Retinal pigment epithelial cell (primary cell): Measurements from ENCODE around the gene BRIP1.

Experiments used
- DNase-seq: peaks from one replicate; pipeline ENCODE4 v3.0.0-alpha.2; 2010; ENCODE audit warnings: low read depth
- H3K4me3 ChIP-seq: 2 replicates; pipeline ENCODE4 v1.5.1; 2011; ENCODE audit warnings: mild to moderate bottlenecking, low read length, control low read depth, moderate library complexity
- TF ChIP-seq, protein P1 (sequence below): conservative IDR thresholded peaks from 2 replicates; pipeline ENCODE4 v1.5.1; 2011; ENCODE audit warnings: low read depth, low read length, control low read depth, inconsistent platforms

BRIP1 gene

DNA sequence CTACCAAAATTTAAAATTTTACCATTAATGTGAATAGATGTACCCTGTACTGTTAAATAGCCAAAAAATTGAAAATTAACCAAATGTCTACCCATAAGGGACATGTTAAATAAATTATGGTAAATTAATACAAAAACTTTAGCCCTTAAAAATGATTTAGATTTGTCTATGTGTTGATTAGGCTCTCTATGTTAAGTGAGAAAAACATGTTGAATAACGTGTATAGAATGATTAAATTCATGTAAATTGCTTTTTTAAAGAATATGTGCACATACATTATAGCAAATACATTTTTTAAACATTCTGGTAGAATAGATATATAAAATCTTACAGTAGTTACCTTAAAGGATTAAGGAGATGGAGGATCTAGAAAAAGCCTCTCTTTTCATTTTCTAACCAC lies 59.5 kb downstream of the BRIP1 start:
- DNase-seq = no peak
- H3K4me3 ChIP-seq = no peak overlapping the region
- TF ChIP-seq, protein P1, sequence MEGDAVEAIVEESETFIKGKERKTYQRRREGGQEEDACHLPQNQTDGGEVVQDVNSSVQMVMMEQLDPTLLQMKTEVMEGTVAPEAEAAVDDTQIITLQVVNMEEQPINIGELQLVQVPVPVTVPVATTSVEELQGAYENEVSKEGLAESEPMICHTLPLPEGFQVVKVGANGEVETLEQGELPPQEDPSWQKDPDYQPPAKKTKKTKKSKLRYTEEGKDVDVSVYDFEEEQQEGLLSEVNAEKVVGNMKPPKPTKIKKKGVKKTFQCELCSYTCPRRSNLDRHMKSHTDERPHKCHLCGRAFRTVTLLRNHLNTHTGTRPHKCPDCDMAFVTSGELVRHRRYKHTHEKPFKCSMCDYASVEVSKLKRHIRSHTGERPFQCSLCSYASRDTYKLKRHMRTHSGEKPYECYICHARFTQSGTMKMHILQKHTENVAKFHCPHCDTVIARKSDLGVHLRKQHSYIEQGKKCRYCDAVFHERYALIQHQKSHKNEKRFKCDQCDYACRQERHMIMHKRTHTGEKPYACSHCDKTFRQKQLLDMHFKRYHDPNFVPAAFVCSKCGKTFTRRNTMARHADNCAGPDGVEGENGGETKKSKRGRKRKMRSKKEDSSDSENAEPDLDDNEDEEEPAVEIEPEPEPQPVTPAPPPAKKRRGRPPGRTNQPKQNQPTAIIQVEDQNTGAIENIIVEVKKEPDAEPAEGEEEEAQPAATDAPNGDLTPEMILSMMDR = no peak

- TF ChIP-seq, protein P1 = no peak
- DNase-seq = no peak
- no peak overlapping the region for H3K4me3 ChIP-seq
These were observed 60.1 kb downstream of the BRIP1 start for GRCh38 chr17:61803216-61803615.

DNA sequence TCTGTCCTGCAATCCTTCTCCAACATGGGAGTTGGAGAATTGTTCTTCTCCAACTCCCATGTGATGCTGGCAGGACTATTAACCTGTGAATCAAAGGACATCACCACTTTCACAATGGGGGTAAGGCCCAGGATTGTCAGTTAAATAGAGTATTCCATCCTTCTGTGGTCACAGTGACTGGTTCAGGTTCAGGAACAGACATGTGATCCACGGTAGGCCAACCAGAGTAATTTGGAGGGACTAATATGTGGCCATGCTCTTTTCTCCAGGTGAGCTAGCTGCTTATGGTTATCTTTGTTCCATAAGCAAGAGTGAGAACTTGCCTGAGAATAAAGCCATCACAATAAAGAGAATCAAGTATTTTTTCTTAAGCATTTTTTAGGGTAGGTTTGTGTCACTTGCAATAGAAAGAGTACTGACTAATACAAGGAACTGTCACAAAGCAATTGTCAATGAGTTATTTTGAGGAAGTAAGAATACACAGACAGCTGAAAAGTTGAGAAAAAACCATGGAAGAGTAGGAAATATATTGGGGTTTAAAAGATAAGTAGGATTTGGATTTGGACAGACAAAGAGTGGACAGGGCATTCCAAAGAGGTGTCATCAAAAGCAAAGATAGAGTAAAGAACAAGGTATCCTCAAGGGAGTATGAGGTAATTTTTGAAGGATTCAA lies 63.4 kb downstream of the BRIP1 start:
- no peak for DNase-seq
- TF ChIP-seq, protein P1 = no peak
- H3K4me3 ChIP-seq = no peak overlapping the region

DNA sequence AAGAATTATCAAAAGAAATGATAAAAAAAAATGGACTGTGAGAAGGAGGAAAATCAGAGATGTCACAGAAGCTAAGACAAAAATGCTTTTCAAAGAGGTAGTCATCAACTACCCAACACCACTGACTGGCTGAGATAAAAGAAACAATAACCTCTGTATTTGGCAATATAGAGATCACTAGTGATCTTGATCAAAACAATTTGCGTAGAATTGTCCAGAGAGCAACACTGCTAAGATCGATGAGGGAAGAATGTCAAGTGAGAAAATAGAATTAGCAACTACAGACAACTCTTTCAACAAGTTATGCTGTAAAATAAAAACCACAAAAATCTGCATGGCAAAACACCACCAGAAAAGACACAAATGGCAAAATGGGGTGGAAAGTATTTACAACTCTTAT lies 66.0 kb downstream of the BRIP1 start:
- TF ChIP-seq, protein P1 = no peak
- H3K4me3 ChIP-seq = no peak overlapping the region
- no peak for DNase-seq

DNA sequence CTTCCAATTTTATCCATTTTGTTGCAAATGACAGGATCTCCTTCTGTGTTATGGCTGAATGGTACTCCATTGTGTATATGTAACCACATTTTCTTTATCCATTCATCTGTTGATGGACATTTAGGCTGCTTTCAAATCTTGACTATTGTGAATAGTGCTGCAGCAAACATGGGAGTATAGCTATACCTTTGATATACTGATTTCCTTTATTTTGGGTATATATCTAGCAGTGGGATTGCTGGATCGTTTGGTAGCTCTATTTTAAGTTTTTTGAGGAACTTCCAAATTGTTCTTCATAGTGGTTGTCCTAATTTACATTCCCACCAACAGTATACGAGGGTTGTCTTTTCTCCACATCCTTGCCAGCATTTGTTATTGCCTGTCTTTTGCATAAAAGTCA lies 67.8 kb downstream of the BRIP1 start:
- TF ChIP-seq, protein P1 = no peak
- DNase-seq = no peak

GRCh38 chr17:61794792-61795191 lies 68.5 kb downstream of the BRIP1 start:
- no peak overlapping the region for H3K4me3 ChIP-seq
- DNase-seq = no peak
- TF ChIP-seq, protein P1 = no peak

More for the DNA sequence above, 67.8 kb downstream of the BRIP1 start:
- no peak overlapping the region for H3K4me3 ChIP-seq

DNA sequence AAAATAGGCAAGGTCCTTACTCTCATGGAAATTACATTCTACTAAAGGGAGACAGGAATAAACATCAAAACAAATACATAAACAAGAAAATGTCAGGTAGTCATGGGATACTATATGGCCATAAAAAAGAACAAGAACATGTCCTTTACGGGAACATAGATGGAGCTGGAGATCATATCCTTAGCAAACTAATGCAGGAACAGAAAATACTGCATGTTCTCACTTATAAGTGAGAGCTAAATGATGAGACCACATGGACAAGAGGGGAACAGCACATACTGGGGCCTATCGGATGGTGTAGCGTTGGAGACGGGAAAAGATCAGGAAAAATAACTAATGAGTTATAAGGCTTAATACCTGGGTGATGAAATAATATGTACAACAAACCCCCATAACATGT lies 69.1 kb downstream of the BRIP1 start:
- DNase-seq = no peak
- TF ChIP-seq, protein P1 = no peak
- no peak overlapping the region for H3K4me3 ChIP-seq
